ENCODE results near the gene P3H3. TPM values are rescaled to one million over a fixed set of nuclear protein-coding genes. Genes with fewer than 3 reads are reported as not detected.

Gene P3H3
- total RNA-seq: 33.7 and 53.1 TPM in 2 replicates

GRCh38 chr12:6827982-6828780 is at the start of gene P3H3:
Gene P3H3, plus strand, starts transcription at chr12:6828407. Its CDS starts 34 bp downstream, at chr12:6828441.

DNA sequence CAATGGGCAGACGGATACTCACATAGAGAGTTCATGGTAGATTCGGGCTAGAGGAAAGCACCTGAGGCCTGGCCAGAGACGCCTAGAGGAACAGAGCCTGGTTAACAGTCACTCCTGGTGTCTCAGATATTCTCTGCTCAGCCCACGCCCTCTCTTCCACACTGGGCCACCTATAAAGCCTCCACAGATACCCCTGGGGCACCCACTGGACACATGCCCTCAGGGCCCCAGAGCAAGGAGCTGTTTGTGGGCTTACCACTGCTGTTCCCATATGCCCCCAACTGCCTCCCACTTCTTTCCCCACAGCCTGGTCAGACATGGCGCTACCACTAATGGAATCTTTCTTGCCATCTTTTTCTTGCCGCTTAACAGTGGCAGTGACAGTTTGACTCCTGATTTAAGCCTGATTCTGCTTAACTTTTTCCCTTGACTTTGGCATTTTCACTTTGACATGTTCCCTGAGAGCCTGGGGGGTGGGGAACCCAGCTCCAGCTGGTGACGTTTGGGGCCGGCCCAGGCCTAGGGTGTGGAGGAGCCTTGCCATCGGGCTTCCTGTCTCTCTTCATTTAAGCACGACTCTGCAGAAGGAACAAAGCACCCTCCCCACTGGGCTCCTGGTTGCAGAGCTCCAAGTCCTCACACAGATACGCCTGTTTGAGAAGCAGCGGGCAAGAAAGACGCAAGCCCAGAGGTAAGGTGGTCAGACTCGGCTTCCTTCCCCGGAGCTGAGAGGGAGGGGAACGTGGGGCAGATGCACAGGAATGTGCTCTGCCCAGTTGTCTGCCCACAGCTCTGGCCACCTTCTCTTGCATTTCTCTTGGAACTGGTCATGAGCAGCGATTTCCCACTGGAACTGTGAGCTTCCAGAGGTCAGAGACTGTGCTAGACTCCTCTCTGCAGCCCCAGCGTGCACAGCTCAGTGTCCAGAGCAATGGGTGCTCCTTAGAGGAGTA is 39.0 kb upstream of the P3H3 start, which contains the start of gene CD4:
CD4 (plus strand) TSS at position 557 of the 953 bp plus-strand sequence. CDS start 10,611 bp downstream, outside the sequence.

DNA sequence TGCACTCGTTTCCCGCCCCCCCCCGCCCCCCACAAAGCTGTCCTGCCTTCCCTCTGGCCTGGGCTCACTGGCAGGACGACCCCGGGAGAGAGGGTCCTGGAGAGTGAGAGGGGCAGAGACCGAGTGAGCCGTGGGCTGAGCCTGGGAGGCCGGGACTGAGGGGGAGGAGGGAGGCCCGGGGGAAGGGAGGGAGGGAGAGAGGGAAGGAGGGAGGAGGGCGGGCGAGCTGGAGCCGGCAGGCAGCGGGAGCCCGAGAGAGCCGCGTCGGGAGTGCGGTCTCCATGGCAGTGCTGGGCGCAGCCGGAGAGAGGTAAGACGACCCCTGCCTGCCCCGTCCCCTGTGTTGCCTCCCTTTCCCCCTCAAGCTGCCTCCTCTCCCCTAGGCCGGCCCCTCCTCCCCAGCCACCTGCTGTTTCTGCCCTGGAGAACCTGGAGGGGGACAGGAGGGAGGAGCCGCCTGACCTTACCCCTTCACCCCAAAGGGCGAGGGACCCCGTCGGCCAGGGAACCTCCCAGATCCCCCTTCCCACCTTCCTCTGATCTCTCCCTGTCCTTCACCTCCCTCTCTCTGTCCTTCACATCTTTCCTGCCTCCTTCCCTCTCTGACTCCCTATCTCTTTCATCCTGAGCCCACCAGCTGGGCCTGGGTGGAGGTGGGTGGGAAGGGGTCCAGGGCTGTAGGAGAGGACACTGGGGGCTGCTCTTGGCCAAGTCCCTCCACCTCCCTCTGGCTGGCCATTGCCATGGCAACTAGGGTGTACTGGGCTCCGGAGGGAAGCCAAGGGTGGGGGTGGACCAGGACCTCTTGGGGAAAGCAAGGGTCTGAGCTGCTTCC is 6.4 kb upstream of the P3H3 start, which contains the start of gene GPR162:
GPR162 (plus strand) TSS at position 231 of the 835 bp plus-strand sequence. CDS start 2,078 bp downstream, outside the sequence.

DNA sequence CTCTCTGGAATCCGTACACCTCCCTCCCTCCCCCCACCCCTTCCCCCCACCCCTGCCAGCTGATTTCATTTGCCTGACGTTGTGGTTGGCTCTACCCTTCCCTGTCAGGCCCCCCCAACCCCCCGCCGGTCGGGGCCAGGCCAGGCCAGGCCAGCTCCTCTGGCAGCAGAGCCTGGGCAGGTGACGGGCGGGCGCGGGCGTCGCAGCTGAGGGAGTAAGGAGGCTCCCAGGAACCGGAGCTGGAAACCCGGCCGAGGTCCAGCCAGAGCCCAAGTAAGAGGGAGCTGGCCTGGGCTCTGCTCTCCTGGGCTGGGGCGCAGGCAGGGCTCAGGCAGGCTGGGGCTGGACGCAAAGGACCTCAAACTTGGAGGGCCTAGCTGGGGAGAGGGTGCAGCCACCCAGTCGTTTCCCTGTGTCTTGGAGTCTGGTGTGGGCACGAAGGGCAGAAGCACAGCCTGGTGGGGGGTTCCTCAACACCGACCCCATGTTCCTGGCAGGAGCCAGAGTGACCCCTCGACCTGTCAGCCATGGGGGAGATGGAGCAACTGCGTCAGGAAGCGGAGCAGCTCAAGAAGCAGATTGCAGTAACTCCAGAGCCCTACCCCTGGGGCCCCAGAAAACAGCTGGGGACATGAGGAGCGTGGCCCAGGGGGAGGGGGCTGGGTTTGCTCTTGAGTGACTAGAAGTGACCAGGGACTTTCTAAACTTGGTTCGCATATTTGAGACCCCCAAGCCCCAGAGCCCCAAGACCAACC is 12.7 kb downstream of the P3H3 start, which contains the start of gene GNB3:
GNB3 (plus strand) TSS at position 165 of the 755 bp plus-strand sequence; CDS start at position 528, 363 bp downstream.

GRCh38 chr12:6851153-6851920 is 23.1 kb downstream of the P3H3 start, which contains the start of gene CDCA3:
Gene CDCA3, minus strand, starts transcription at chr12:6851286. Its CDS starts 334 bp downstream, at chr12:6850952.

GRCh38 chr12:6851921-6852650 is 23.9 kb downstream of the P3H3 start, which contains the start of gene USP5:
Gene USP5, plus strand, starts transcription at chr12:6852150. Its CDS starts 30 bp downstream, at chr12:6852180.

GRCh38 chr12:6867413-6868210 is 39.4 kb downstream of the P3H3 start, which contains the start of gene TPI1:
Gene TPI1, plus strand, starts transcription at chr12:6867531. Its CDS starts 36 bp downstream, at chr12:6867567.

GRCh38 chr12:6873094-6874014 is 45.1 kb downstream of the P3H3 start, which contains the start of gene SPSB2:
Gene SPSB2, minus strand, starts transcription at chr12:6873303. Its CDS starts 402 bp downstream, at chr12:6872901.

Other genes with a start within 250 kb of the P3H3 start
- gene CHD4, start 221.0 kb upstream of the P3H3 start, total RNA-seq: 144 and 191 TPM in 2 replicates
- not detected in 2 replicates for gene LPAR5, start 192.4 kb upstream of the P3H3 start, total RNA-seq
- gene ACRBP, start 181.0 kb upstream of the P3H3 start, total RNA-seq: 0.32 TPM in 1 of 2 replicates, not detected in the other
- gene ING4, start 165.3 kb upstream of the P3H3 start, total RNA-seq: 20.8 and 26.9 TPM in 2 replicates
- gene ZNF384, start 139.0 kb upstream of the P3H3 start, total RNA-seq: 25.1 and 33.4 TPM in 2 replicates
- not detected in 2 replicates for gene PIANP, start 127.6 kb upstream of the P3H3 start, total RNA-seq
- gene COPS7A, start 104.4 kb upstream of the P3H3 start, total RNA-seq: 85.7 and 96.7 TPM in 2 replicates
- gene MLF2, start 75.3 kb upstream of the P3H3 start, total RNA-seq: 194 and 295 TPM in 2 replicates
- gene PTMS, start 62.0 kb upstream of the P3H3 start, total RNA-seq: 162 and 171 TPM in 2 replicates
- 0.16 TPM in 1 of 2 replicates, not detected in the other for gene LAG3, start 55.9 kb upstream of the P3H3 start, total RNA-seq
- 2.6 and 2.9 TPM in 2 replicates for gene CD4, start 38.9 kb upstream of the P3H3 start, total RNA-seq
- gene GPR162, start 6.6 kb upstream of the P3H3 start, total RNA-seq: 2.6 and 7.0 TPM in 2 replicates
- 2.5 TPM in 1 of 2 replicates, not detected in the other for gene GNB3, start 12.5 kb downstream of the P3H3 start, total RNA-seq
- 8.3 and 16.2 TPM in 2 replicates for gene CDCA3, start 22.9 kb downstream of the P3H3 start, total RNA-seq
- gene USP5, start 23.7 kb downstream of the P3H3 start, total RNA-seq: 48.9 and 59.5 TPM in 2 replicates
- 2,290 and 2,319 TPM in 2 replicates for gene TPI1, start 39.1 kb downstream of the P3H3 start, total RNA-seq
- gene SPSB2, start 44.9 kb downstream of the P3H3 start, total RNA-seq: 2.4 and 3.8 TPM in 2 replicates
- 7.2 and 8.1 TPM in 2 replicates for gene LRRC23, start 76.4 kb downstream of the P3H3 start, total RNA-seq
- 35.2 and 59.6 TPM in 2 replicates for gene ENO2, start 86.2 kb downstream of the P3H3 start, total RNA-seq
- 11.5 and 19.7 TPM in 2 replicates for gene ATN1, start 99.6 kb downstream of the P3H3 start, total RNA-seq
- not detected in 2 replicates for gene RNU7-1, start 115.4 kb downstream of the P3H3 start, total RNA-seq
- gene C12orf57, start 115.6 kb downstream of the P3H3 start, total RNA-seq: 260 and 364 TPM in 2 replicates
- gene PTPN6, start 122.9 kb downstream of the P3H3 start, total RNA-seq: under 0.01 TPM in 1 of 2 replicates, not detected in the other
- gene PHB2, start 142.3 kb downstream of the P3H3 start, total RNA-seq: 224 and 241 TPM in 2 replicates
- gene EMG1, start 142.5 kb downstream of the P3H3 start, total RNA-seq: 20.4 and 34.0 TPM in 2 replicates
- gene LPCAT3, start 190.1 kb downstream of the P3H3 start, total RNA-seq: 26.4 and 29.3 TPM in 2 replicates
- 143 and 352 TPM in 2 replicates for gene C1S, start 232.3 kb downstream of the P3H3 start, total RNA-seq